ENCODE measurements around the gene CFC1.
"Not testable (repeated sequence)": the region's sequence is repeated elsewhere in the genome, so short reads cannot be mapped to it uniquely, and the experiment has no call there.

CFC1 gene

DNA sequence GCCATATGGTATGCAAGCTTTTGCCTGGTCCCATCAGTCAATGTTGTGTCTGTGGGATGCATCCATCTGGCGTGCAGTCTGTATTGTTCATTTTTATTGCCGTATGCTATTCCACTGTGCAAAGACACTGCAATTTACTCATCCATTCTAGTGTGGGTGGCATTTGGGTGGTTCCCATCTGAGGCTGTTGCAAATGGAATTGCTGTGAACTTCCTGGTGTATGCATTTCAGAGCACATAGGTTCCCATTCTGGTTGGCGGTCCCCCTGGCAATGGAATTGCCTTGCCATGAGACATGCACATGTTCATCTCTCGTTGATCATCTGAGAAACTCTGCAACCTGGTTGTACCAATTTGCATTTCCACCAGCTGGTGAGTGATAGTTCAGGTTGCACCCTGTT, 21.8 kb downstream of the CFC1 start:
- H3K4me3 ChIP-seq (ENCODE audit: low read length); H3K27me3 ChIP-seq (ENCODE audit: control insufficient read depth, insufficient read depth, low read length); H3K27ac ChIP-seq (ENCODE audit: low read length); H3K9ac ChIP-seq (ENCODE audit: low read length); H3K4me1 ChIP-seq (ENCODE audit: control insufficient read depth, low read depth, low read length); H3K36me3 ChIP-seq (ENCODE audit: control insufficient read depth, low read depth, low read length); H3K9me3 ChIP-seq (ENCODE audit: control insufficient read depth, low read depth, low read length): not testable (repeated sequence)

DNA sequence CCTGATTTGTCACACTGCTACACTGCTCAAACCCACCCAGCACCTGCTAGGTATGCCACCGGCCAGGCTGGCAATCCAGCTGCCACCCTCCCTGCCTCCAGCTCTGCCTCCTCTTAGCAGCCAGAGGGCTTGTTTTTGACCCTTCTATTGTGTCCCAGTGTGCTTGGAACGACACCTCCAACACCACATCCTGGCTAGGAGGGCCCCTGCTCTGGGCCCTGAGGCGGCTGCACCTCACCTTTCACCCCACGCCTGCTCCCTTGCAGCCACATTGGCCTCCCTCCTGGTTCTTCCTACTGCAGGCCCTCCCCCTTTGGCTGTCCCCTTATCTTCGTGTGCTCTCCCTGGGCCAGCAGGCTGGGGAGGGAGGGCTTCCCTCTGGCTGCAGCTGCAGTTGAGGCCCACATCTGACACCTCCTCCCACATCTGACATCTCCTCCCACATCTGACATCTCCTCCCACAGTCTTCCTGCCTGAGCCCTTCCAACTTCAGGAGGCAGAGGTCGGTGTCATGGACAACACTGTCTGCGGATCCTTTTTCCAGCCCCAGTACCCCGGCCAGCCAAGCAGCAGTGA, 23.1 kb downstream of the CFC1 start:
- not testable (repeated sequence) for H3K27ac ChIP-seq (ENCODE audit: low read length); H3K4me1 ChIP-seq (ENCODE audit: control insufficient read depth, low read depth, low read length); H3K27me3 ChIP-seq (ENCODE audit: control insufficient read depth, insufficient read depth, low read length); H3K4me3 ChIP-seq (ENCODE audit: low read length); H3K36me3 ChIP-seq (ENCODE audit: control insufficient read depth, low read depth, low read length); H3K9ac ChIP-seq (ENCODE audit: low read length); H3K9me3 ChIP-seq (ENCODE audit: control insufficient read depth, low read depth, low read length)

DNA sequence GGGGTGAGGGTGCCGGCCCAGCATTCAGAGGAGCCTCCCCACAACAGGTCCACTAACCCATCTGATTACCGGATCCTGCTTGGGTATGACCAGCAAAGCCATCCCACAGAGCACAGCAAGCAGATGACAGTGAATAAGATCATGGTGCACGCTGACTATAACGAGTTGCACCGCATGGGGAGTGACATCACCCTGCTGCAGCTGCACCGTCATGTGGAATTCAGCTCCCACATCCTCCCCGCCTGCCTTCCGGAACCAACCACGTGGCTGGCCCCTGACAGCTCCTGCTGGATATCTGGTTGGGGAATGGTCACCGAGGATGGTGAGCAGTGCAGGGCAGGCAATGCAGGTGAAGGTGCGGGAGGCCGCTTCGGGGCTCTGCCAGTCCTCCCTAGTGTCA, 25.1 kb downstream of the CFC1 start:
- H3K4me3 ChIP-seq (ENCODE audit: low read length); H3K36me3 ChIP-seq (ENCODE audit: control insufficient read depth, low read depth, low read length); H3K9me3 ChIP-seq (ENCODE audit: control insufficient read depth, low read depth, low read length); H3K4me1 ChIP-seq (ENCODE audit: control insufficient read depth, low read depth, low read length); H3K9ac ChIP-seq (ENCODE audit: low read length); H3K27ac ChIP-seq (ENCODE audit: low read length); H3K27me3 ChIP-seq (ENCODE audit: control insufficient read depth, insufficient read depth, low read length): not testable (repeated sequence)

DNA sequence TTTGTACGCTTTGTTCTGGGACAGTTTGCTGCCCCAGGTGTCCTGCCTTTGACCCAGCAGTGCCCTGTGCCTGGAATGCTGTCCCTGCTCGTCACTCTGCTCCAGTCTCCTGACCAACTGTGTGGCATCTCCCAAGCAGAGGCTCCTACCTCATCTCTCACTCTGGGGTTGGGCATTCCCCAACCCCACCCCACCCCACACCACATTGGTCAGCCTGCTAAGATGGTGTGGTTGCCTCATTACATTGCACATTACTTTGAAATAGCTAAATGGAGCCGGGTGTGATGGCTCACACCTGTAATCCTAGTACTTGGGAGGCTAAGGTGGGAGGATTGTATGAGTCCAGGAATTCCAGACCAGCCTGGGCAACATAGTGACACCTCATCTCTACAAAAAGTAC, 27.4 kb downstream of the CFC1 start:
- not testable (repeated sequence) for H3K27me3 ChIP-seq (ENCODE audit: control insufficient read depth, insufficient read depth, low read length); H3K4me3 ChIP-seq (ENCODE audit: low read length); H3K36me3 ChIP-seq (ENCODE audit: control insufficient read depth, low read depth, low read length); H3K9me3 ChIP-seq (ENCODE audit: control insufficient read depth, low read depth, low read length); H3K4me1 ChIP-seq (ENCODE audit: control insufficient read depth, low read depth, low read length); H3K9ac ChIP-seq (ENCODE audit: low read length); H3K27ac ChIP-seq (ENCODE audit: low read length)

DNA sequence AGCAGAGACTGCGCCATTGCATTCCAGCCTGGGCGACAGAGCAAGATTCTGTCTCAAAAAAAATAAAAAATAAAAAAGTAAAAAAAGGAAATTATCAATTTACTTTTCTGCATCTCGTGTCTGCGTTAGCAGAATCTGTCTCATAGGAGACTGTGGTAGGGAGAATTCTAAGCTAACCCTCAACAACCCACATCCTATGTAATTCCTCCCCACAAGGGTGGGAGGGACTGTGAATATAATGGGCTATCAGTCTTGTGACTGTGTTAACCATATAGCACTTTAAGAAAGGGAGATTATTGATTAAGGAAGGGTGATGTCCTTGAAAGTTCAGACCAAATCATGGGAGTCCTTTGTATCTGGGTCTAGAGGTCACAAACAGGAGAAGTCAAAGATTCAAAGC, 33.2 kb downstream of the CFC1 start:
- H3K36me3 ChIP-seq (ENCODE audit: control insufficient read depth, low read depth, low read length); H3K9ac ChIP-seq (ENCODE audit: low read length); H3K4me3 ChIP-seq (ENCODE audit: low read length); H3K27me3 ChIP-seq (ENCODE audit: control insufficient read depth, insufficient read depth, low read length); H3K4me1 ChIP-seq (ENCODE audit: control insufficient read depth, low read depth, low read length); H3K9me3 ChIP-seq (ENCODE audit: control insufficient read depth, low read depth, low read length); H3K27ac ChIP-seq (ENCODE audit: low read length): not testable (repeated sequence)

DNA sequence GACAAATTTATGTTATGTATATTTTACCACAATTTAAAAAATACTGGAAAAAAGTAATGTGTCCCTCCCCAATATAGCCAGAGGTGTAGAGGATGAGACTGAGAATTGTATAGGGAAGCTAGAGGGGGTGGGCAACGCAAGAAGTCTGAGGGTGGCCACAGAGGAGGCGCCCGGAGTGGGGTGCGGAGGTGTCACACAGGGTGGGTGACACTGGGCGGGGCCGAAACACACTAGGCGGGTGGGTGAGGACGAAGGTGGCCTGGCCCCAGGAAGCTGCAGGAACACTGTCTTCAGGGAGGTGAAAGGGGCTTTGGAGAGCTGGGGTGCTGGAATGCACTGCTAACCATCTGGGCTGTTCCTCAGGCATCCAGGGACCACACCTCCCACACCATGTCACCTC, 42.9 kb downstream of the CFC1 start:
- not testable (repeated sequence) for H3K27ac ChIP-seq (ENCODE audit: low read length); H3K27me3 ChIP-seq (ENCODE audit: control insufficient read depth, insufficient read depth, low read length); H3K36me3 ChIP-seq (ENCODE audit: control insufficient read depth, low read depth, low read length)

DNA sequence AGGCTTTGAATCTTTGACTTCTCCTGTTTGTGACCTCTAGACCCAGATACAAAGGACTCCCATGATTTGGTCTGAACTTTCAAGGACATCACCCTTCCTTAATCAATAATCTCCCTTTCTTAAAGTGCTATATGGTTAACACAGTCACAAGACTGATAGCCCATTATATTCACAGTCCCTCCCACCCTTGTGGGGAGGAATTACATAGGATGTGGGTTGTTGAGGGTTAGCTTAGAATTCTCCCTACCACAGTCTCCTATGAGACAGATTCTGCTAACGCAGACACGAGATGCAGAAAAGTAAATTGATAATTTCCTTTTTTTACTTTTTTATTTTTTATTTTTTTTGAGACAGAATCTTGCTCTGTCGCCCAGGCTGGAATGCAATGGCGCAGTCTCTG, 45.2 kb downstream of the CFC1 start:
- H3K4me3 ChIP-seq (ENCODE audit: low read length); H3K9me3 ChIP-seq (ENCODE audit: control insufficient read depth, low read depth, low read length); H3K27ac ChIP-seq (ENCODE audit: low read length); H3K4me1 ChIP-seq (ENCODE audit: control insufficient read depth, low read depth, low read length); H3K36me3 ChIP-seq (ENCODE audit: control insufficient read depth, low read depth, low read length); H3K27me3 ChIP-seq (ENCODE audit: control insufficient read depth, insufficient read depth, low read length); H3K9ac ChIP-seq (ENCODE audit: low read length): not testable (repeated sequence)

More for the DNA sequence above, 42.9 kb downstream of the CFC1 start:
- H3K9me3 ChIP-seq (ENCODE audit: control insufficient read depth, low read depth, low read length); H3K4me3 ChIP-seq (ENCODE audit: low read length); H3K9ac ChIP-seq (ENCODE audit: low read length); H3K4me1 ChIP-seq (ENCODE audit: control insufficient read depth, low read depth, low read length): not testable (repeated sequence)

DNA sequence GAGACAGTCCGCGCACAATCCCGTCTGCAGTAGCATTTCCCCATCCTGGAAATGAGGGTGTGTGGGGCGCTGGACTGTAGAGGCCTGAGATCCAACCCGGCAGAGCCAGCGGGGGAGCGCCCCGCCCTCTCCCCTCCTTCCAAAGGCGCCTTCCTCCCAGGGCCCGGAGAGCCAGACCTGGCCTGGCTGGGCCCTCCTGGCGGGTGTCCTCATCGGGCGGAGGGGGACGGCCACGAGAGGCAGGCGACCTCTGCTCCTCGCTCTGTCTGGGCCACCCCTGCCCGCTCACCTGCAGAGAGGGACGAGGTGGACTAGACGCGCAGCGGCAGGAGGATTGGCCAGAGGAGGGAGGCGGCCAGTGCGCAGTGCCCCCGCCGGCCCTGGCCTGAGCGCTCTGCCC, 49.9 kb downstream of the CFC1 start:
- not testable (repeated sequence) for H3K27me3 ChIP-seq (ENCODE audit: control insufficient read depth, insufficient read depth, low read length); H3K4me1 ChIP-seq (ENCODE audit: control insufficient read depth, low read depth, low read length); H3K9ac ChIP-seq (ENCODE audit: low read length); H3K36me3 ChIP-seq (ENCODE audit: control insufficient read depth, low read depth, low read length); H3K4me3 ChIP-seq (ENCODE audit: low read length); H3K9me3 ChIP-seq (ENCODE audit: control insufficient read depth, low read depth, low read length); H3K27ac ChIP-seq (ENCODE audit: low read length)

DNA sequence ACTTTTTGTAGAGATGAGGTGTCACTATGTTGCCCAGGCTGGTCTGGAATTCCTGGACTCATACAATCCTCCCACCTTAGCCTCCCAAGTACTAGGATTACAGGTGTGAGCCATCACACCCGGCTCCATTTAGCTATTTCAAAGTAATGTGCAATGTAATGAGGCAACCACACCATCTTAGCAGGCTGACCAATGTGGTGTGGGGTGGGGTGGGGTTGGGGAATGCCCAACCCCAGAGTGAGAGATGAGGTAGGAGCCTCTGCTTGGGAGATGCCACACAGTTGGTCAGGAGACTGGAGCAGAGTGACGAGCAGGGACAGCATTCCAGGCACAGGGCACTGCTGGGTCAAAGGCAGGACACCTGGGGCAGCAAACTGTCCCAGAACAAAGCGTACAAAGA, 51.0 kb downstream of the CFC1 start:
- not testable (repeated sequence) for H3K4me1 ChIP-seq (ENCODE audit: control insufficient read depth, low read depth, low read length); H3K4me3 ChIP-seq (ENCODE audit: low read length); H3K27ac ChIP-seq (ENCODE audit: low read length); H3K36me3 ChIP-seq (ENCODE audit: control insufficient read depth, low read depth, low read length); H3K27me3 ChIP-seq (ENCODE audit: control insufficient read depth, insufficient read depth, low read length); H3K9ac ChIP-seq (ENCODE audit: low read length); H3K9me3 ChIP-seq (ENCODE audit: control insufficient read depth, low read depth, low read length)

DNA sequence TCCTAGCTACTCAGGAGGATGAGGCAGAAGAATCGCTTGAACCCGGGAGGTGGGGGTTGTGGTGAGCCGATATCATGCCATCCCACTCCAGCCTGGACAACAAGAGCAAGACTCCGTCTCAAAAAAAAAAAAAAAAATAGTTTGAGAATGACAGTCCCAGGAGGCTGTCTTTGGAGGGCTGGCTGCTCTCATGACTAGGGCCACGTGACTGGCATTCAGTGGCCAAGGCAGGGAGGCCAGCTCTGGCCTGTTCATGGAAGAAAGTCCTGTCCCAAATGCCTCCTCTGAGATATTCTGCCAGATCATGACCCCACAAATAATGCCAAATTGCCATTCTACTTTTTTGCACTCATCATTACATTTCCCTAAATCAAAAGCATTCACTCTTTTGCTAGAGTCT, 54.4 kb downstream of the CFC1 start:
- not testable (repeated sequence) for H3K36me3 ChIP-seq (ENCODE audit: control insufficient read depth, low read depth, low read length); H3K4me1 ChIP-seq (ENCODE audit: control insufficient read depth, low read depth, low read length); H3K9me3 ChIP-seq (ENCODE audit: control insufficient read depth, low read depth, low read length); H3K27ac ChIP-seq (ENCODE audit: low read length); H3K27me3 ChIP-seq (ENCODE audit: control insufficient read depth, insufficient read depth, low read length); H3K9ac ChIP-seq (ENCODE audit: low read length); H3K4me3 ChIP-seq (ENCODE audit: low read length)

DNA sequence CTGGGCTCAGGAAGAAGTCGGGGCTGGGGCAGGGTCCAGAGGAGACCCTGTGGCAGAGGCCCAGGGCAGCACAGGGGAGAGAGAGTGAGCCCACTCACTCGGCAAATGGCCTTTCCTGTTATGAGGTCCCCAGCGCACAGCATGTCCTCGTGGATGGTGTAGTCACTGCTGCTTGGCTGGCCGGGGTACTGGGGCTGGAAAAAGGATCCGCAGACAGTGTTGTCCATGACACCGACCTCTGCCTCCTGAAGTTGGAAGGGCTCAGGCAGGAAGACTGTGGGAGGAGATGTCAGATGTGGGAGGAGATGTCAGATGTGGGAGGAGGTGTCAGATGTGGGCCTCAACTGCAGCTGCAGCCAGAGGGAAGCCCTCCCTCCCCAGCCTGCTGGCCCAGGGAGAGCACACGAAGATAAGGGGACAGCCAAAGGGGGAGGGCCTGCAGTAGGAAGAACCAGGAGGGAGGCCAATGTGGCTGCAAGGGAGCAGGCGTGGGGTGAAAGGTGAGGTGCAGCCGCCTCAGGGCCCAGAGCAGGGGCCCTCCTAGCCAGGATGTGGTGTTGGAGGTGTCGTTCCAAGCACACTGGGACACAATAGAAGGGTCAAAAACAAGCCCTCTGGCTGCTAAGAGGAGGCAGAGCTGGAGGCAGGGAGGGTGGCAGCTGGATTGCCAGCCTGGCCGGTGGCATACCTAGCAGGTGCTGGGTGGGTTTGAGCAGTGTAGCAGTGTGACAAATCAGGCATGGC, 55.4 kb downstream of the CFC1 start:
- not testable (repeated sequence) for H3K27ac ChIP-seq (ENCODE audit: low read length); H3K36me3 ChIP-seq (ENCODE audit: control insufficient read depth, low read depth, low read length); H3K4me3 ChIP-seq (ENCODE audit: low read length); H3K27me3 ChIP-seq (ENCODE audit: control insufficient read depth, insufficient read depth, low read length); H3K9me3 ChIP-seq (ENCODE audit: control insufficient read depth, low read depth, low read length); H3K9ac ChIP-seq (ENCODE audit: low read length); H3K4me1 ChIP-seq (ENCODE audit: control insufficient read depth, low read depth, low read length)

DNA sequence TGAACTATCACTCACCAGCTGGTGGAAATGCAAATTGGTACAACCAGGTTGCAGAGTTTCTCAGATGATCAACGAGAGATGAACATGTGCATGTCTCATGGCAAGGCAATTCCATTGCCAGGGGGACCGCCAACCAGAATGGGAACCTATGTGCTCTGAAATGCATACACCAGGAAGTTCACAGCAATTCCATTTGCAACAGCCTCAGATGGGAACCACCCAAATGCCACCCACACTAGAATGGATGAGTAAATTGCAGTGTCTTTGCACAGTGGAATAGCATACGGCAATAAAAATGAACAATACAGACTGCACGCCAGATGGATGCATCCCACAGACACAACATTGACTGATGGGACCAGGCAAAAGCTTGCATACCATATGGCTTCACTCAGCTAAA, 56.6 kb downstream of the CFC1 start:
- not testable (repeated sequence) for H3K4me3 ChIP-seq (ENCODE audit: low read length); H3K9me3 ChIP-seq (ENCODE audit: control insufficient read depth, low read depth, low read length); H3K27ac ChIP-seq (ENCODE audit: low read length); H3K4me1 ChIP-seq (ENCODE audit: control insufficient read depth, low read depth, low read length); H3K9ac ChIP-seq (ENCODE audit: low read length); H3K27me3 ChIP-seq (ENCODE audit: control insufficient read depth, insufficient read depth, low read length); H3K36me3 ChIP-seq (ENCODE audit: control insufficient read depth, low read depth, low read length)

All from iPS-18a (cell line).